Measurements from ENCODE around the gene RABGAP1L.

GRCh38 chr1:174935961-174936727 lies 776.8 kb downstream of the RABGAP1L start:
- TF ChIP-seq POLR2AphosphoS5 (IDR thresholded peaks at IDR 0.05) (no peak), CTCF (IDR thresholded peaks at IDR 0.05) (no peak), EP300 (IDR thresholded peaks at IDR 0.05) (no peak)
